DMS53 treated with DMSO at 0.1 percent for 48 hours (cell line): ENCODE data around the gene EIF4G3.
"Not testable (repeated sequence)": the region's sequence is repeated elsewhere in the genome, so short reads cannot be mapped to it uniquely, and the experiment has no call there.

Experiments
- DNase-seq: peaks from one replicate; lab custom pipeline; 2025; ENCODE audit not compliant: unreplicated experiment; lab: John Stamatoyannopoulos, UW

EIF4G3 gene

GRCh38 chr1:20962576-20963258, 214.0 kb downstream of the EIF4G3 start:
- DNase-seq, result no peak

GRCh38 chr1:20958430-20958829, 218.3 kb downstream of the EIF4G3 start:
- DNase-seq, result no peak

- no peak for DNase-seq
Observed at GRCh38 chr1:20956272-20956671, 220.4 kb downstream of the EIF4G3 start.

GRCh38 chr1:20950679-20951078, 226.0 kb downstream of the EIF4G3 start:
- no peak for DNase-seq

- DNase-seq, result no peak
Observed at GRCh38 chr1:20949871-20950590, 226.7 kb downstream of the EIF4G3 start.

- no peak for DNase-seq
Observed at GRCh38 chr1:20948101-20948500, 228.6 kb downstream of the EIF4G3 start.

GRCh38 chr1:20947409-20947808, 229.3 kb downstream of the EIF4G3 start:
- no peak for DNase-seq

GRCh38 chr1:20936621-20937020, 240.1 kb downstream of the EIF4G3 start:
- no peak for DNase-seq

- no peak for DNase-seq
Observed at GRCh38 chr1:20936216-20936615, 240.5 kb downstream of the EIF4G3 start.

GRCh38 chr1:20935717-20936116, 241.0 kb downstream of the EIF4G3 start:
- no peak for DNase-seq

GRCh38 chr1:20932437-20932977, 244.2 kb downstream of the EIF4G3 start:
- DNase-seq, result no peak

GRCh38 chr1:20931930-20932436, 244.7 kb downstream of the EIF4G3 start:
- DNase-seq, result no peak

- DNase-seq, result no peak
Observed at GRCh38 chr1:20930427-20930826, 246.3 kb downstream of the EIF4G3 start.

- no peak for DNase-seq
Observed at GRCh38 chr1:20928146-20928545, 248.6 kb downstream of the EIF4G3 start.

GRCh38 chr1:20921285-20921684, 255.4 kb downstream of the EIF4G3 start:
- DNase-seq, result no peak

GRCh38 chr1:20913242-20913641, 263.5 kb downstream of the EIF4G3 start:
- no peak for DNase-seq

GRCh38 chr1:20907526-20907925, 269.2 kb downstream of the EIF4G3 start:
- not testable (repeated sequence) for DNase-seq

- DNase-seq, result no peak
Observed at GRCh38 chr1:20903437-20903836, 273.3 kb downstream of the EIF4G3 start.

- no peak for DNase-seq
Observed at GRCh38 chr1:20900056-20900455, 276.6 kb downstream of the EIF4G3 start.

GRCh38 chr1:20899154-20899972, 277.3 kb downstream of the EIF4G3 start:
- DNase-seq, result no peak

GRCh38 chr1:20896826-20897225, 279.9 kb downstream of the EIF4G3 start:
- peak; percentile 55 for DNase-seq
